Left ventricle myocardium inferior (tissue), 1 donor: ENCODE results near the gene NFASC. TPM values are rescaled to one million over a fixed set of nuclear protein-coding genes. Genes with fewer than 3 reads are reported as not detected.
A peak's percentile ranks its signal among the peaks of the same experiment; 100 is the strongest.

Source experiments
- DNase-seq: peaks from one replicate; pipeline ENCODE4 v3.0.0-alpha.2; 2020
- H3K27ac ChIP-seq: fragments of 200-600 bp; replicated peaks from 2 replicates; pipeline ENCODE4 v1.8.0; 2021
- H3K27me3 ChIP-seq: fragments of 200-600 bp; 2 replicates; pipeline ENCODE4 v1.8.0; 2021; ENCODE audit warnings: low read depth
- H3K36me3 ChIP-seq: fragments of 200-600 bp; 2 replicates; pipeline ENCODE4 v1.8.0; 2021
- H3K4me1 ChIP-seq: fragments of 200-600 bp; 2 replicates; pipeline ENCODE4 v1.8.0; 2021
- H3K4me3 ChIP-seq: fragments of 200-600 bp; 2 replicates; pipeline ENCODE4 v1.8.0; 2021; ENCODE audit warnings: mild to moderate bottlenecking, moderate library complexity
- H3K9me3 ChIP-seq: fragments of 200-600 bp; replicated peaks from 2 replicates; pipeline ENCODE4 v1.8.0; 2021
- intact Hi-C: fragments of 100-400 bp; cut with micrococcal nuclease; formaldehyde crosslinking; loops from one replicate; pipeline ENCODE4 v1.11.0; 2022
- total RNA-seq: library from RNA; stranded (reverse); fragmentation: NEBNext Ultra II Directional; extraction: Animal tissue kit (Norgen Biotek cat#: 25700); gene quantifications from one replicate; pipeline ENCODE4 v1.2.1, GENCODE V29; 2021
- TF ChIP-seq, protein P1 (sequence below): fragments of 200-600 bp; IDR thresholded peaks from 2 replicates; pipeline ENCODE4 v1.8.0; 2021; ENCODE audit warnings: antibody characterized with exemption, mild to moderate bottlenecking, borderline replicate concordance
- donor health status: DM: no; HTN: yes; CAD: no; lungs with severe emphysema.

NFASC gene
- total RNA-seq, 1 donor from 2014 or later: 8.2 TPM

DNA sequence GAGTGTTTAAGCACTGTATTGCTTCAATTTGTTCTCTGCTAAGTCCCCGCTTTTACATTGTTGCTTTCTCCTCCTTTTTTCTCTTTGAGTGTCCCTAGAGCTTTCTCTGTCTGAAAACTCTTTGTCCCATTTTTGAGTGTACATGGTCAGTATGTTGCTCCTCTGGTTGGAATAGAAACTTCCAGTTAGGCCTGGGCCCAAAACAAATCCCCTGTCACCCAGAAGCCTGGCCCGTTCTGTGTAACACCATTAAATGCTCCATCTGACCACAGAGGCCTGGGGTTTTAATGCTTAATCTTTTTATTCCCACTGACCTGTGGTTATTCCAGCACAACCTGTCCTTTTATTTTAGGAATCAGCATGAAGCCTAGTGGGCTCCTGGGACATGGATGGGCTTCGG lies 28.3 kb upstream of the NFASC start:
- H3K9me3 ChIP-seq: no peaks in the 10 kb centered on the region
- H3K4me1 ChIP-seq: peaks cover 21% of the 10 kb centered on the region
- no peaks in the 10 kb centered on the region for H3K36me3 ChIP-seq
- H3K4me3 ChIP-seq: no peak overlapping the region
- H3K27ac ChIP-seq: peak overlapping the region; percentile 56
- TF ChIP-seq, protein P1, sequence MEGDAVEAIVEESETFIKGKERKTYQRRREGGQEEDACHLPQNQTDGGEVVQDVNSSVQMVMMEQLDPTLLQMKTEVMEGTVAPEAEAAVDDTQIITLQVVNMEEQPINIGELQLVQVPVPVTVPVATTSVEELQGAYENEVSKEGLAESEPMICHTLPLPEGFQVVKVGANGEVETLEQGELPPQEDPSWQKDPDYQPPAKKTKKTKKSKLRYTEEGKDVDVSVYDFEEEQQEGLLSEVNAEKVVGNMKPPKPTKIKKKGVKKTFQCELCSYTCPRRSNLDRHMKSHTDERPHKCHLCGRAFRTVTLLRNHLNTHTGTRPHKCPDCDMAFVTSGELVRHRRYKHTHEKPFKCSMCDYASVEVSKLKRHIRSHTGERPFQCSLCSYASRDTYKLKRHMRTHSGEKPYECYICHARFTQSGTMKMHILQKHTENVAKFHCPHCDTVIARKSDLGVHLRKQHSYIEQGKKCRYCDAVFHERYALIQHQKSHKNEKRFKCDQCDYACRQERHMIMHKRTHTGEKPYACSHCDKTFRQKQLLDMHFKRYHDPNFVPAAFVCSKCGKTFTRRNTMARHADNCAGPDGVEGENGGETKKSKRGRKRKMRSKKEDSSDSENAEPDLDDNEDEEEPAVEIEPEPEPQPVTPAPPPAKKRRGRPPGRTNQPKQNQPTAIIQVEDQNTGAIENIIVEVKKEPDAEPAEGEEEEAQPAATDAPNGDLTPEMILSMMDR: no peak
- DNase-seq: no peak
- peaks cover 15% of the 10 kb centered on the region for H3K27me3 ChIP-seq
- intact Hi-C loops: no loop called here

DNA sequence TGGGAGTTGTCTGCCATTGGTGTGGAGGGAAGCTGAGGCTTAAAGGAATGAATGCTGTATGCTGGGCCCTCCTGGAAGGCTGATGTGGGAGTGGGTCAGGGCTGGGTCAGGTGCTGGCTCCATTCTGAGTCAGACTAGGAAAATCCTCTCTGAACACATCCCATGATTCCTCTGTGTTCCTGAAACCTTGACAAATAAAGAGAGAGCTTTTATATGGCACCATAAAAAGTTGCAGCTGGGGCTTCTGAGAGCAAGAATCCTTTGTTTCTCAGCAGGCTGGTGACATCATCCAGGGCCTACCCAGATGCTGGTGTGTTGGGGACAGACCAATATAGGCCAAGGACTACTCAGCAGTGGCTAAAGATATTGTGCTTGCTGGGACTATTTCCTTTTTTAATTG lies 27.8 kb upstream of the NFASC start:
- H3K27ac ChIP-seq: peak overlapping the region; percentile 56
- H3K4me1 ChIP-seq: peaks cover 22% of the 10 kb centered on the region
- TF ChIP-seq, protein P1: no peak

DNA sequence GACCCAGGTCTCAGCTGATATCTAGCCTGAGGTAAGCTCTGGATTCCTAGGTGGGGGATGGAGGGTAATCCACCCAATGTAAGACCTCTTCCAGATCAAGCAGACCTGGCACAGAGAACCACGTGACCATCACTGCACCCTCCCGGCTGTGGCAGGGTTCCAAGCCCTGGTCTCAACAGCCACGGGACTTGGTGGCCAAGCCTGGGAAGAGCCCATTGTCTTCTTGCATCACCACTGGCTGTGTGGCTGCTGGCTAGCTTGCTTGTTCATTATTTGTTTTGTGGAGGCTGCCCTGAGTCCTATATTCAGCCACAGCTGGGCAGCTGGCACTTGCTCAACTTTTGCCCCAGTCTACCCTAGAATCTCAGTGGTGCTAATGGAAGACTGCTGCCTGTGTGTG lies 24.1 kb upstream of the NFASC start:
- TF ChIP-seq, protein P1: no peak
- Histone ChIP-seq H3K9me3 (no peaks in the 10 kb centered on the region), H3K4me1 (peaks cover 28% of the 10 kb centered on the region), H3K4me3 (no peak overlapping the region), H3K27ac (no peak overlapping the region), H3K27me3 (peaks cover 15% of the 10 kb centered on the region), H3K36me3 (no peaks in the 10 kb centered on the region)
- intact Hi-C loops: no loop called here
- no peak for DNase-seq

More for the DNA sequence above, 27.8 kb upstream of the NFASC start:
- peaks cover 15% of the 10 kb centered on the region for H3K27me3 ChIP-seq
- DNase-seq: no peak
- no peaks in the 10 kb centered on the region for H3K9me3 ChIP-seq
- intact Hi-C loops: no loop called here
- no peaks in the 10 kb centered on the region for H3K36me3 ChIP-seq
- no peak overlapping the region for H3K4me3 ChIP-seq

DNA sequence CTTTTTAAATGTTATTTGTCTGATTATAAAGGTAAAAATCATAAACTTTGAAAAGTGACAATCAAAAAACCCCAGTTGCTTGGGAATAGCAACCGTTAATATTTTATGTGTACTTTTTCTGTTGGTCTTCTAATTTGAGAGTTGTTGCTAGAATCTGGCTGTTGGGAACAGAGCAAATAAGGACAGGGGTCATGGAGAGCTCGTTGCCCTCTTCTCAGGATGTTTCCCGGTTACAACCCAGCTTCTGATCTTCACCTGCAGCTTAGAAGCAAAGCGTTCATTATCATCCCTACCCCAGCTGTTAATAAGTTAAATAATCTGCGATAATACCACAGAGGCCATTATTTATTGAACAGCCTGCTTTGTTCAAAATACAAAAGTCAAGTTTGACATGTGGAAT lies 22.1 kb upstream of the NFASC start:
- intact Hi-C loops: no loop called here
- peaks cover 14% of the 10 kb centered on the region for H3K4me1 ChIP-seq
- peaks cover 15% of the 10 kb centered on the region for H3K27me3 ChIP-seq
- DNase-seq: no peak
- H3K36me3 ChIP-seq: no peaks in the 10 kb centered on the region
- TF ChIP-seq, protein P1: no peak
- H3K9me3 ChIP-seq: no peaks in the 10 kb centered on the region
- H3K4me3 ChIP-seq: no peak overlapping the region
- no peak overlapping the region for H3K27ac ChIP-seq

DNA sequence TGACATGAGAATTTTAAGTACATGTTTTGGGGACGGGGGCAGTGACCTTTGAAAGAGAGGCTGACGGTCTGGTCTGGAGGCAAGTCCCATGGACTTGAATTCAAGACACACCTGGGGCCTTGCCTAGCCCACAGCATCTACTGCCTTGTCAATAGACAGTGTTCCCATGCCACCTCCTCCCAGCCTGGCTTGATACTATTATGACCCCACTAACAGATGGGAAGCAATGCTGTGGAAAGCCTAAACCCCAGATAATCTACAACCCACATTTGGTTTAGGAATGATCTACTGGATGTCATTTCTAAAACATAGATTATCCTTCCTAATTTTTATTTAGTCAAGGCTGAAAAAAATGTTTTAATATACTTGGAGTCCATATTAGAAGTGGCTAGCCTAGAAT lies 17.8 kb upstream of the NFASC start:
- Histone ChIP-seq H3K4me3 (no peak overlapping the region), H3K4me1 (peaks cover 8% of the 10 kb centered on the region), H3K9me3 (no peaks in the 10 kb centered on the region), H3K27ac (no peak overlapping the region), H3K36me3 (no peaks in the 10 kb centered on the region), H3K27me3 (peaks cover 17% of the 10 kb centered on the region)
- TF ChIP-seq, protein P1: no peak
- intact Hi-C loops: no loop called here
- no peak for DNase-seq

DNA sequence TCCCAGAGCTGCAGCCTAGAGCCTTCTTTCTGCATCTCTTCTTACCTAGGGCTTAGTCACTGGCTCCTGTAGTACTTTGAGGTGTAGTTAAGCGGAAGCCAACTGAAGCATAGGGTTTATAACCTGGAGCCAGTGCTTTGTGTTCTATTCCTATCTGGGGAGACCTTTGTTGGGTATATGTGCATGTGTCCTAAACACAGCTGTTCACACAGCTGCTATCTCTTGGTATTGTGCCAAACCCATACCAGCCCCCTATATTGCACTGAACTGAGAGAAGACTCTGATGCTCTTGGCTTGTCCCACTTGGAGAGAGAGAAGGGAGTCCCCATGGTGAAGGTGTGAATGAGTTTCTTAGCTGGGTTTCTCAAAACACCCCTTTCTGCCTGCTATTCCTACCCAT lies 17.2 kb upstream of the NFASC start:
- H3K27ac ChIP-seq: no peak overlapping the region
- intact Hi-C loops: no loop called here
- no peaks in the 10 kb centered on the region for H3K36me3 ChIP-seq
- no peaks in the 10 kb centered on the region for H3K9me3 ChIP-seq
- no peak for DNase-seq
- peaks cover 23% of the 10 kb centered on the region for H3K27me3 ChIP-seq
- H3K4me3 ChIP-seq: no peak overlapping the region
- H3K4me1 ChIP-seq: peaks cover 8% of the 10 kb centered on the region
- TF ChIP-seq, protein P1: no peak
